Testis (tissue), 2 donors: ENCODE data around the gene SMLR1.

Experiments
- POLR2A ChIP-seq: fragments of 450-650 bp; IDR thresholded peaks from one replicate; pipeline ENCODE4 v1.6.1; 2017; ENCODE audit warnings: antibody characterized with exemption, mild to moderate bottlenecking, moderate library complexity
- TF ChIP-seq, protein P1 (sequence below), 3 experiments: fragments of 450-650 bp in 2 of 3; fragments of 200-600 bp in 1 of 3; sonication (generic) in 1 of 3; IDR thresholded peaks; one replicate each; pipeline ENCODE4 v1.5.1; 2016 to 2019; ENCODE audit warnings: antibody characterized with exemption in 3 of 3, mild to moderate bottlenecking in 2 of 3, moderate library complexity in 1 of 3

- no peak for TF ChIP-seq POLR2A
- TF ChIP-seq, protein P1, sequence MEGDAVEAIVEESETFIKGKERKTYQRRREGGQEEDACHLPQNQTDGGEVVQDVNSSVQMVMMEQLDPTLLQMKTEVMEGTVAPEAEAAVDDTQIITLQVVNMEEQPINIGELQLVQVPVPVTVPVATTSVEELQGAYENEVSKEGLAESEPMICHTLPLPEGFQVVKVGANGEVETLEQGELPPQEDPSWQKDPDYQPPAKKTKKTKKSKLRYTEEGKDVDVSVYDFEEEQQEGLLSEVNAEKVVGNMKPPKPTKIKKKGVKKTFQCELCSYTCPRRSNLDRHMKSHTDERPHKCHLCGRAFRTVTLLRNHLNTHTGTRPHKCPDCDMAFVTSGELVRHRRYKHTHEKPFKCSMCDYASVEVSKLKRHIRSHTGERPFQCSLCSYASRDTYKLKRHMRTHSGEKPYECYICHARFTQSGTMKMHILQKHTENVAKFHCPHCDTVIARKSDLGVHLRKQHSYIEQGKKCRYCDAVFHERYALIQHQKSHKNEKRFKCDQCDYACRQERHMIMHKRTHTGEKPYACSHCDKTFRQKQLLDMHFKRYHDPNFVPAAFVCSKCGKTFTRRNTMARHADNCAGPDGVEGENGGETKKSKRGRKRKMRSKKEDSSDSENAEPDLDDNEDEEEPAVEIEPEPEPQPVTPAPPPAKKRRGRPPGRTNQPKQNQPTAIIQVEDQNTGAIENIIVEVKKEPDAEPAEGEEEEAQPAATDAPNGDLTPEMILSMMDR (IDR thresholded peaks at IDR 0.05) = peak; percentile 75 to 89 (median 86)
Measured at GRCh38 chr6:130872250-130873095, 45.3 kb downstream of the SMLR1 start.
